ENCODE data around the gene LAD1. TPM values are rescaled to one million over a fixed set of nuclear protein-coding genes. Genes with fewer than 3 reads are reported as not detected.

LAD1 gene
- total and polyA plus RNA-seq, 10 donors: 0.64 to 4.0 (median 1.8) TPM; not detected in 3

- Histone ChIP-seq H3K27me3 (replicated peaks in 1 of 7) (peaks cover 0 to 73% (median 0%) of the 10 kb centered on the region in 7 donors), H3K27ac (no peak overlapping the region), H3K36me3 (no peaks in the 10 kb centered on the region), H3K4me3 (no peak overlapping the region), H3K9me3 (no peaks in the 10 kb centered on the region), H3K4me1 (no peaks in the 10 kb centered on the region)
- TF ChIP-seq CTCF (IDR thresholded peaks at IDR 0.05 in 8 of 11, conservative IDR thresholded peaks at IDR 0.05 in 3 of 11) (no peak), POLR2AphosphoS5 (IDR thresholded peaks at IDR 0.05) (no peak), POLR2A (IDR thresholded peaks at IDR 0.05) (no peak)
- intact Hi-C loops (cut with DNase I; ENCODE audit: low total_unique reads): no loop called here
- WGBS, 5 donors: 77 to 91% (median 85%) methylated on average over 9 of the region's 9 CpGs
- DNase-seq: no peak
Observed at GRCh38 chr1:201371276-201371675, 27.8 kb downstream of the LAD1 start.

GRCh38 chr1:201370500-201370899 is 28.6 kb downstream of the LAD1 start:
- 43 to 72% (median 62%) methylated on average over 3 of the region's 3 CpGs for WGBS, 5 donors
- no peak for TF ChIP-seq POLR2A (IDR thresholded peaks at IDR 0.05)
- TF ChIP-seq CTCF (IDR thresholded peaks at IDR 0.05 in 8 of 11, conservative IDR thresholded peaks at IDR 0.05 in 3 of 11): no peak
- TF ChIP-seq POLR2AphosphoS5 (IDR thresholded peaks at IDR 0.05): no peak
- Histone ChIP-seq H3K9me3 (no peaks in the 10 kb centered on the region), H3K27ac (no peak overlapping the region), H3K4me1 (no peaks in the 10 kb centered on the region), H3K4me3 (no peak overlapping the region), H3K27me3 (replicated peaks in 1 of 7) (peaks cover 0 to 65% (median 0%) of the 10 kb centered on the region in 7 donors), H3K36me3 (no peaks in the 10 kb centered on the region)
- intact Hi-C loops (cut with DNase I; ENCODE audit: low total_unique reads): no loop called here
- DNase-seq: no peak

- H3K4me1 ChIP-seq: no peaks in the 10 kb centered on the region
- 64 to 77% (median 71%) methylated on average over 6 of the region's 6 CpGs for WGBS, 5 donors
- no peak for DNase-seq
- TF ChIP-seq POLR2AphosphoS5 (IDR thresholded peaks at IDR 0.05) (no peak), CTCF (IDR thresholded peaks at IDR 0.05 in 8 of 11, conservative IDR thresholded peaks at IDR 0.05 in 3 of 11) (no peak)
- H3K36me3 ChIP-seq: no peaks in the 10 kb centered on the region
- intact Hi-C loops (cut with DNase I; ENCODE audit: low total_unique reads): no loop called here
- H3K9me3 ChIP-seq: no peaks in the 10 kb centered on the region
- no peak overlapping the region for H3K27ac ChIP-seq
- H3K4me3 ChIP-seq: no peak overlapping the region
- H3K27me3 ChIP-seq (replicated peaks in 1 of 7): peaks cover 0 to 55% (median 0%) of the 10 kb centered on the region in 7 donors
Observed at GRCh38 chr1:201369209-201369608, 29.9 kb downstream of the LAD1 start.

- Histone ChIP-seq H3K27me3 (replicated peaks in 1 of 7) (peaks cover 0 to 51% (median 0%) of the 10 kb centered on the region in 7 donors), H3K27ac (no peak overlapping the region), H3K9me3 (no peaks in the 10 kb centered on the region), H3K36me3 (no peaks in the 10 kb centered on the region), H3K4me3 (no peak overlapping the region), H3K4me1 (no peaks in the 10 kb centered on the region)
- 58 to 76% (median 69%) methylated on average over 3 to 7 of the region's 7 CpGs for WGBS, 5 donors
- no peak for DNase-seq
- intact Hi-C loops (cut with DNase I; ENCODE audit: low total_unique reads): no loop called here
- TF ChIP-seq POLR2AphosphoS5 (IDR thresholded peaks at IDR 0.05): no peak
- TF ChIP-seq CTCF (IDR thresholded peaks at IDR 0.05 in 8 of 11, conservative IDR thresholded peaks at IDR 0.05 in 3 of 11): no peak
- no peak for TF ChIP-seq POLR2A (IDR thresholded peaks at IDR 0.05)
Observed at GRCh38 chr1:201366696-201367095, 32.4 kb downstream of the LAD1 start.
